Stimulated activated naive CD4-positive, alpha-beta T cell treated with Interleukin-2 at 50 U/mL for 16 hours (primary cell): ENCODE results near the gene OLIG3.

Experiments
- DNase-seq: peaks from one replicate; lab custom pipeline; 2025; lab: John Stamatoyannopoulos, UW

Gene OLIG3

DNA sequence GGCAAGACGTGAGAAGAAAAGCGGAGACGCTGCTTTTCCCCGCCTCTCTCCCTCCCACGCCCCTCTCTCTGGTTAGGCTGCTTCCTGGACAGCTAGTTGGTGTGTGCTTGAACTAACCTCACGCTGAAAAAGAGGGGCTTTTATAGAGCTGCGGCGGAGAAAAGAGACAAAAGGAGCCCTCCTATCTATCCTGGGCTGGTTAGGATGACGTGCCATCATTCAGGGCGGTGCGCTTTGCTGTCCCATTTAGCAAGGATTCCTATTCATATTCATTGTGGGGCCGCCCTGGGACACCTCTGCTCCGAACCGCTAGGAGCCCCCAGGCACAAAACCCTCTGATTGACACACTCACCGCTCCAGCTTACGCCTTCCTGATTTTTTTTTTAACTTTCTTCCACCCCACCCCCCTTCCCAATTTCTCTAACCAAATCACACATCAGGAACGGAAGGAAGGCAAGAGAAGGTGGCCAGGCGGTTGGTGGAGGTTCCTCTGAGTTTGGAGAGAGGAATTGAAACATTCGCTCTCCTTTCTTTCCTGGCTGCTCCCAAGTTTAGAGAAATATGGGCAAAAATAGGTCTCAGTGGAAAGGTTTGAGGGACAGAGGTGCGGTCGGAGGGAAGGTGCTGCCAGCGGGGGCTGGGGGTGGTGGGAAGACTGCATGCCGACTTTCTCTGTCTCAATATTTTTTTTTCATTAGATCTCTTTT is at the start of gene OLIG3:
Gene OLIG3, minus strand, starts transcription at position 114 of the 707 bp plus-strand sequence. CDS start 224 bp downstream, outside the sequence.
- DNase-seq: no peak

DNA sequence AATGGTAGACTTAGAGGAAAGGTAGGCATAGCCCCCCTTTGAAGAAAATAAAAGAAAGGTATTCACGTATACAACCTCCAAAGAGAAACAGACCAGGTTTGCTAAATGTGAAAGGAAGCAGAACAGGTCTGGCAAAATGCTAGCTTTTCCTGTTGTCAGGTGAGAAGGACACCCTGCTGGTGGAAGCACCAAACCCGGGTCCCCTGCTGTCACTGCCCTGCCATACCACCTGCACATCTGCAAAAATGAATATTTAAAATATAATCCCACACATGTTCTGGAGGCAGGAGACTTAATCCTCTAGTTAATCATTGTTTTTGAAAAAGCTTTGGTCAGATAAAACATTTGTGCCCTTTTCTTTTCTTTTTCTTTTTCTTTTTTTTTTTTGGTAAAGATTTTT is 48.9 kb upstream of the OLIG3 start:
- no peak for DNase-seq

DNA sequence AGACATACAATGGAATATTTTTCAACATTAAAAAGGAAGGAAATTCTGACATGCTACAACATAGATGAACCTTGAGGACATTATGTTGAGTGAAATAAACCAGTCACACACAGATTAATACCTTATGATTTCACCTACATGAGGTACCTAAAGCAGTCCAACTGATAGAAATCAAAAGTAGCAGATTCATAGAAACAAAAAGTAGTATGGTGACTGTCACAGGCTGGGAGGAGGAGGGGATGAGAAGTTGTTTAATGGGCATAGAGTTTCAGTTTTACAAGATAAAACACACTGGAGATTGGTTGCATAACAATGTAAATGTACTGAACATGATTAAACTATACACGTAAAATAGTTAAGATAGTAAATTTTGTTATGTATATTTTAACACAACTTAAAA is 48.5 kb upstream of the OLIG3 start:
- DNase-seq: no peak

DNA sequence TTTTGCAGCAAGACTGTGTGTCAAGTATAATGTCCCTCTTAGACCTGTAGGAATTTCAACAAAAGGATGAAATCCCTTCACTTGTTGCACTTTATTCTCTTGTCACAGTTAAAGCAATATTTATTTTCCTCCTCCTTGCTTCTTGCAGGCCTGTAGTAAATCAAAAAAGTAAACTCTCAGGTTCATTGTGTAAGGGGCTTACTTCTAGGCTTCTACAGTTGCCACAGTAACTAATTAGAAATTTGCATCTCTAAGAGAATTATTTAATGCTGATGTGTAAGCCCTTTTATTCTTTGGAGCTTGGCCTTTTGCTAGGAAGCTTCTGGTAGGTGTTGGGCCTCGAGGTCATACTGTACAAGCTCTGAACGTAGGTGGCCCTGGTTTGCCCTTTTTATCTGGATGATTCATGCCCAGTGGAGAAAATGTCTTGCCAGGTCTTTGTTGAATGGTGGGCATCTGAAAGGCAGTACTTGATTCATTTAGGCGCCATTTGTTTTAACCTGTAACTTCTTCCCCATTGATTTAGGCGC is 47.4 kb upstream of the OLIG3 start:
- no peak for DNase-seq

DNA sequence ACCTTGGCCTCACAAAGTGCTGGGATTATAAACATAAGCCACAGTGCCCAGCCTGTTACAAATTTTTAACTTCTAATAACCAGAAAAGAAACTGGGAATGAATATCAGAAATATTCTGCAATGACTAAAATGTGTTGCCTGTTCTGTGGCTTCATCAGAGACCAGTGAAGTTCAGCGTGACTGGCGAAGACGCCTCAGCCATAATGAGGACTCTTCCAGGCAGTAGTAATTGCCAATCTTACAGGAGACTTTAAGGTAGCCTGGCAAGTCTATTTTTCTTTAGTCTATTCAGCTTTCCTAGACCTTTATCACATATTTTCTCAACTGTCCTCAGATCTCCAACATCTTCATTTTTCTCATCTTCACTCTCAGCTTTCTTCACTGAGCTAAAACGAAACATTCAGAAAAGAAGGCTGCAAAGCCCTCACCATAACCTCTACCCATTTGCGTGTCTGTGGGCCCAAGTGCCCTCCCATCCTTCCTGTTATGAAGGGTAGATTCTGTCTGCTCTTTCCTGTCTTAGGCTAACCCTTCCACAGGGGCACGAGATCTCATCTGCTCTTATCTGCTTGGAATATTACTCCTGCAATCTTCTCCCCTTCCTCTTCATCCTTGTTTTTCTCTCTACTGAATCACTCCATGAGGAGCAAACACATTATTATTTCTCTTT is 42.0 kb upstream of the OLIG3 start:
- DNase-seq: no peak

DNA sequence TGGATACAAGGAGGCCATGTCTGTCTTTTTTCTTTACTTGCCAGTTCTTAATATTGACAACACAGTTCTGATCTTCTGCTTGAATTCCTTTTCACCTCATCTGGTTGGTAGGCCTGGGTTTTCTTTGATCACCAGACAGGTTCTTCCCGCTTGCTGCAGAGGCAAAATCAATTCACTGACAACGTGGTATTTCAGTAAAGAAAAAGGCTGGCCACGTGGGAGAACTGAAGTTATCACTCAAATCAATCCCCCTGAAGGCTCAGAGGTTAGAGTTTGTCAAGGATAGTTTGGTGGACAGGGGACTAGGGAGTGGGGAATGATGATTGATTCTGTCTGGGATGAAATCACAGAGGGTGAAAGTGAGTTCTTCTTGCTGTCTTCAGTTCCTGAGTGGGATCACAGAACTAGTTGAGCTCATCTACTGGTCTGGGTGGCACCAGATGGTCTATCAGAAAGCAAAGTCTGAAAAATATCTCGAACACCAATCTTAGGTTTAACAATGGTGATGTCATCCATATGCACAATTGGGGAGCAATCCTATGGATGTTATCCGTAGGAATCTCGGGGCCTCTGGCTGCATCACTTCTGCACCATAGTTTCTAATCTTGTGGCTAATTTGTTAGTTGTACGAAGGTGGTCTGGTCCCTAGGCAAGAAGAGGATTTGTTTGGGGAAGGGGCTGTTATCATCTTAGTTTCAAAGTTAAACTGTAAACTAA is 37.3 kb upstream of the OLIG3 start:
- no peak for DNase-seq

DNA sequence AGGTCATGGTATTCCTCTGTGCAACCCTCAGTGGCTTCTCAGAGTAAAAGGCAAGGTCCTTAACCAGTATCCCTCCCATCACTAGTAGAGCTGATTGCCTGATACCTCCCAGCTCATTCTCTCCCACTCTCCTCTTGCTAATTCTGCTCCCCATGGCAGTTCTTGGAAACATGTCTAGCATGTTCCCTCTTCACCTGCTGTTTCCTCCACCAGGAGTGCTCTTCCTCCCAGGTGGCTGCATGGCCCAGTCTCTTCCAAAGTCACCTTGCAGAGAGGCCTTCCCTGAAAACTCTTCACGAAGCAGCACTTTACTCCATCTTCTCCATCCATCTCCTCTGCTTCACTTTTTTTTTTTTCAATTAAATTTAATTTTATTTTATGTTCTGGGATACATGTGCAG is 36.2 kb upstream of the OLIG3 start:
- no peak for DNase-seq

DNA sequence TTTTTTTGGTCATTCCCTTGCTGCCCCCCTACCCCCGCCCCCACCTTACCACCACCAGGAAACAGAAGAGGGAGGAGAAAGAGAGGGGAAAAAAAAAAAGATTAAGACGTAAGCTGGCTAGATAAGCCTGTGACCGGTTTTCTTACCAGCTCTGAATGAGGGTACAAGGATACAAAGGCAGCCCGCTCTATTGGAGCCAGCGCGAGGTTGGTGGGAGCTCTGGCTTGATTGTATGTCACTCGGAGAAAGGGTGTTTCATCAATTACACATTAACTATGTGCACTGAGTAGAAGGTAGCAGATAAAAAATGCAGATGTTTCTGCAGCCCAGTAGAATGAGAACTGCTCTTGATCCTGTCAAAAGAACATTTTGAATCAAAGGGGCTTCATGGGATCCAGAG is 28.6 kb upstream of the OLIG3 start:
- no peak for DNase-seq

DNA sequence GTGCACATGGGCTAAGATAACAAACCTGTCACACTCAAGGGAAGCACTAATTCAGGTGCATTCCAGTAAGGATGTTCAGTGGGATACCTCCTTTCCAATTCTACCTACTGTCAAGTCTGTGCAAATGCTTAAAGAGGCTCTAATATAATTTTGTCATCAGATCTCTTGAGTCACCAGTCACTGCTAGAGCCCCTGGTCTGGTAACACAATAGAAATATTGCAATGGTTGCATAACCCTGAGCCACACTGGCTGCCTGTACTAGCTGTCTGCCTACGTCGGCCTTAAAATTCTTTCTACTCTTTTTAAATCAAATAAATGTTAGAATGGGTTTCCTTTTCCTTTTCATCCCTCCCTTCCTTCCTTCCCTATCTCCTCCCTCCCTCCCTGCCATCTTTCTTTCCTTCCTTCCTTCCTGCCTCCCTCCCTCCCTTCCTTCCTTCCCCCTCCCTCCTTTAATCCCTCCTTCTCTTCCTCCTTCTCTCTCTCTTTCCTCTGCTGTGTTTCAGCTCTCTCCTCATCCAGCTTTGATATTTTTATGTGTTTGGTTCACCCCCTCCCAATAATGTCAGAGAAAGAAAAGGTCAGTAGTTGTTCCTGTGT is 28.1 kb upstream of the OLIG3 start:
- no peak for DNase-seq

DNA sequence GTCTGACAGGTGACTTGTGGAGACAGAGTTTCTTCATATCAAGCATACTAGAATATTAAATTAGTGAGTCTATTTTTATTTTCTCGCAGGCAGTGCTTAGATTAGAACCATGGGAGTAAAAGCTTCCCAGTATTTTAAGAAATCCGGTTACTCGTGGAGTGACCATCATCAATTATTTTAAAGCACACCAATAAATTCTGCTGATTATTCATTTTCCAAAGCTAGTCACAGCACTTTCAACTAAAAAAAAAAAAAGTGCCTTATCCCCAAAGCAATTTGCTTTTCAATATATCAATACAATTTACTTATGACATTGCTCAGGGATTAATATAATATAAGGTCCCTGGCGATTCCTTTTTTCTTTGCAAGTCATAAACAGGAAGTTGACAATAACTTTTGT is 26.3 kb upstream of the OLIG3 start:
- no peak for DNase-seq

DNA sequence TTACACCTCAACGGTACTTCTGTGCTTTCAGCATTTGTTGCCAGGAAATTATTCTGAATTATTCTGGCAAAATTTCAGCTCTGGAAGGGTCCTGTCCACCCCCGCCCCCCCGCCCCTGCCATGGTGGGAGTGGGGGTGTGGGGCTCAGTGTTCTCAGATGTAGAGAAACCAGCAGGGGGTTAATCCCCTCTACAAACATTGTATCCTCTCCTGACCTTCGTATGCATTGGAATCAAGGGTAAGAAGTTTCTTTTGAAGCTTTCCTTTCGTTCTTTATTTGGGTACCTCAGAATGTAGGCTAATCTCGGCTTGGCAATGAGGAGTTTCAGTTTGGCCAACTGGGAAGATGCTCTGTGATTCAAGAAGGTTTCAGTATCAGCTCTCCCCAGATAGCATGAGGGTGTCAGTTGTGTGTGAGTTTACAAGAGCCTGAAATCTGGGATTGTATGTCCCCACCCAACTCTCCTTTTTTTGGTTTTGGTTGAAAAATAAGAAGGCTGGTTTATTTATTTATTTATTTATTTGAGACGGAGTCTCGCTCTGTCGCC is 25.5 kb upstream of the OLIG3 start:
- no peak for DNase-seq

DNA sequence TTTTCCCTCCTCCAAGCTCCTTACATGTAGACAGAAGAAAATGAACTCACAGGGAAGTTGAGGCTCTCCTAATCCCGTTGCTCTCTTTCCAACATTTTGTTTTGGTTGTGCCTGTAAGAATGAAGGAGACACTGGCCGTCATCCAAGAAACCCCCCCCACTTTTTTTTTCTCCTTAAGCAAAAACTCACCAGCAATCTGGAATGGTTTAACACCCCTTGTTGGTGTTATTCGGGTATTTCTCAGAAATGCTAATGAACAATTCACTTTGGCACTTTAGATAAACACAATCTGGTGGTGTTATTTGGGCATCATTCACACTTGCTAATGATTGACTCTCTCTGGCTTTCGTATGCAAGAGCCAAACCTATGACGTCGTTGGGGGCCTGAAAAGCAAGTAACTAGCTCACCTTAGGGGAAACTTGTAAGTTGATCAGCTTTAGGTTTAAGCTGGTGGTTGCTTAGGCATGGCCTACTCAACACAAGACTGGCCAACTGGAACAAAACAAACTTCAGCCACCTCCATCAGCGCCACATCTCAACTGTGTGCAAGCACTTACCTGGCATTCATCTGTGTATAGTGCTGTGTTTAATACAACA is 24.3 kb upstream of the OLIG3 start:
- DNase-seq: no peak

DNA sequence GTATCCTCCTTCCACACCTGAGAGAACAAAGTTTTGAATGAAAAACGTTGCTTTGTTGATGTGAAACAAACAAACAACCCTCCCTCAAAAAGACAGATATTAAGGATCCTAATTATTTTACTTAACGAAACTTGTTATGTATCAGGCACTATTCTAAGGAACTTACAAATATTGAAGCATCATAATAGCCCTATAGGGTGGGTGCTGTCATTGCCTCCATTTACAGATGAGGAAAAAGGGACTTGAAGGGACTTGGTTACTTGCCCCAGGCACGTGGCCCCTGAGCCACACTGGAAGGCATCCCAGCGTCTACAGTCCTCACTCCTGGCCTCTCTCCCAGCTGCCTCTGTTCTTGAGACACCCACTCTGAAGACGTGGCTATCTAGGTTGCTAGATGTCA is 20.2 kb upstream of the OLIG3 start:
- no peak for DNase-seq

DNA sequence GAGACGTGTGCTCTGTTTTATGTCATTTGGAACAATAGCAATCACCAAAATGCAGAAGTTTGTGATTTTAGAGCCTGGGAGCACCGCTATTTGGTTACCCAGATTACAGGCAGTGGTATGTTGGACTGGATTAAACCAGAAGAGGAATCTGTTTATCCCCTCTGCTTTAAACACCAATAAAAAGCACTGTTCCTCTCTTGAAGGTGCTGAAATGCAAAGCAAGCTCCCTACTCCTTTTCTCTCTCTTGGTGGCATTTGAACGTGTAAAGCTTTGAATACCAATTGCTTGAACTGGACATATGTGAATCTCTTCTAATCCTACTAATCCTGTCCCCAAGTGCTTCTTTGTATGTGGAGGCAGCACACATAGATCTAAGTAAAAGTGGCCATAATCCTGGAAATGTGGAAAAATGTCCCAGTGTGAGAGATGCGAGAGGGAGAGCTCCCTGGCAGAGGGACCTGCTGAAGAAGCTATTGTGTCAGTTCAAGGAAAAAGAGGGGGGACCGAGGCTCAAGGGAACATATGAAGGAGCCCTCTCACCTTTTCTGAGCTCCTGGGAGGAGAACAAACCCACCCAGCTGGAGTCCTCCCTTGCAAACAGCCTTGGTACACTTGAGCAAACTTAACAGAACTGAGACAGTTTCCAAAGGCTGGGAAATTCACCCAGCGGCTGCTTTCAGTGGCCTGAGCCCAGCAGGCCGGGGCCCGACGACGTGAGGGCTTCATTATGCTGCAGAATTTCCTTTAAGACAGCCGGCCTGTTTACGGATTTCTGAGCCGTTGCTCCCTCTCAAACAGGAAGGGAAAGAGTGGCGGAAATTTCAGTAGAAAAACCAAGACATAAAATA is 18.8 kb upstream of the OLIG3 start:
- no peak for DNase-seq

DNA sequence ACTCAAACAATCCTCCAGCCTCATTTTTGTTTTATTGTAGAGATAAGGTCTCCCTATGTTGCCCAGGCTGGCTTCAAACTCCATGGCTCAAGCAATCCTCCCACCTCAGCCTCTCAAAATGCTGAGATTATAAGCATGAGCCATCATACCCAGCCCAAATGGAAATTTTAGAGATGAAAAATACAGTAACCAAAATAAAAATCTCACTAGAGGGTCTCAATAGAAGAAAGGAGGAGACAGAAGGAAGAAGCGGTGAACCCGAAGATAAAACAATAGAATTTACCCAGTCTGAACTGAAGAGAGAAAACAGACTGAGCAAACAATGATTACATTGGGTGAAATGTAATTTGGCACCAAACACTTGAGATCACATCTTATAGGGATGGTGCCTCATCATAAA is 16.7 kb upstream of the OLIG3 start:
- DNase-seq: no peak

DNA sequence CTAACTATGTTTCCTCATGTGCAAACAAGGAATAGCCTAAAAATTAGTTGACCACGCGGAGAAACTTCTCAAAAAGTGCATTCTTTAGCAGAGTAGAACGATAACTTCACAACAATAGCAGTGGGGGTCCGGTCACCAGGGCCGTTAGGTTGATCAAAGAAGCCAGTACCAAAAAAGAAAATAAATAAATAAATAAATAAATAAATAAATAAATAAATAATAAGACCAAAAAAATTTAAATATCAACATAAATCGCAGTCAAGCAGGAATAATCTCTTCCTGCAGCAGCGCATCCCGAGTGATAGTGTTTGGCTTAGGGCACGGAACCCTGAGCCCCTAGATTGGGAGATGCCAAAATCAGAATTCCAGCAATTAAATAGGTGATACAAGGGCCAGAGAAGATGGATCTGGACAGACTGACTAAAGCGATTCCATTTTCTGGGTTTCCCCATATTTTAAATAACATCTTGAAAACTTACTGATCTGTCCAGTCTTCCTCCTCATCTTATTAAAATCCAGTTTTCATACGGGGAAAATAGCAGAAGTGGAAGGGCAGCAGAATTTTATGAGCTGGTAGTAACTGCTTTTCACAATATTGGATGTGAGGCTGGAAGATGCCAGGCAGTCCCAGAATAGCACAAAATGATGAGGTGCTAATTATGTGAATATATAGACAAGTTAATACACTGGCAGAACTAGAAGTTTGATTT is 4.4 kb upstream of the OLIG3 start:
- DNase-seq: no peak

DNA sequence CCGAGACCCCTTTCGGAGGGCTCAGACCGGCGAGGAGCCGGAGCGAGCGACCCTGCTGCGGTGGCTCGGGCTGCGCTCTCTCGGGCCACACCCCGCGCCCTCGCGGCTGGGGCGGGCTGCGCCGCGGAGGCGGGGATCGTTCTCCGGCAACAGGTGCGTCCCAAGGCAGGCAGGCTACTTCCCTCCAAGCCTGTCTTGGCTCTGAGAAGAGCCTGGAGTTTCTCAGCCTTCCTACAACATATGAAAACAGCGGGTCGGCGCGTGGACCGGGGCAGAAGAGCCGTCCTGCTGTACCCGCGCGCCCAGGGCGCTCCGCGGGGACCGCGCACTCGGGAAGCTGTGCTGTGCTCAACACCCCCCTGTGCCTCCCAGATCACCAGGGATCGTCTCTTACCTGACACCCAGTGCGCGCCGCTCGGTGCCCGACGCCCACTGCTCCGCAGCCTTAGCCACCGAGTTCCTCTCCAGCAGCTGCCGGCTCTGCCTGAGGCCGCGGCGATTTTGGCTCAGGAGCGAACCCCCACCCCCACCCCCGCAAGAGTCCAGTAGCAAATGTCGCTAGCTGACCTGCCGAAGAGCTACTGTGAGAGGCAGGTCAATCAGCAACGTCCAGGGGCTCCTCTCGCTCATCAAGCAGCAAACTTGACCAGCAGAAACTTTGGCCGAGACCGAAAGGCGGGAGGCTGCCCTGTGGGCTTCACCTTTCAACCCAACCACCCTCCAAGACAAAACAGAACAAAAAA is 3.7 kb upstream of the OLIG3 start:
- DNase-seq: no peak

DNA sequence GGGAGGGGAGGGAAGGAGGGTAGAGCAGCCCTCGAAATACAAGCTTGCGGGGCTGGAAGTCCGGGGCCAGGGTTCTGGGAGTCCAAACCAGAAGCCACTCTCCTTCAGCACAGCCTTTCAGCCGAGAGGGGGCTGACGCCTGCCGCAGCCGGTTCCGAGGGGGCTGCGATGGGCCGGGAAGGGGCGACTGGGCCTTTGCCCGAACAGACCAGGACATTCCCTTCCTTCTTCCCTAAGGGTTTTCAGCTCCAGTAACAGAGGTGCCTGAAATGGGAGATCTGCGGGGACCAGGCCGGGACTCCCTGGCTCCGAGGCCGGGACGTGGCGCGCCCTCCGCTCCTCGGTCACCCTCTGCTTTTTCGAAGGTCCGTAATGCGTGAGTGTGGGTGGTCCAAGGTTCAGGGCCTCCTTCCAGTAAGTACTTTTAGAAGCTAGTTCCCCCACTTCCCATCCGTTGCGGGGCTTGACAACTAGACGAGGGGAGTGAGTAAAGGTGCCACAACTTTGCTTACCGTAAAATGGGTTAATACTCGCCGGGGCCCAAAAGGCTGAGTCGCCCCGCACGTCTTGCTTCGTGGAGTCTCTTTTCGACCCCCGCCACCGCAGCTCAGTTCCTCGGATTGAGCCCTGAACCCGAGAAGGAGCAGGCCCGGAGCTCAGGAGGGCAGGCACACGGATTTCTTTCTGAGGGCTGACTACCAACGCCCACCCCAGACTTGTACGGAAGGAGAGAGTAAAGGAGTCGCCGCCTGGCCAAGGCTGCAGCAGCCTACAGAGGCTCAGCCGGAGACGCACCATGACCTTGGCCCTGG is 2.9 kb upstream of the OLIG3 start:
- no peak for DNase-seq

DNA sequence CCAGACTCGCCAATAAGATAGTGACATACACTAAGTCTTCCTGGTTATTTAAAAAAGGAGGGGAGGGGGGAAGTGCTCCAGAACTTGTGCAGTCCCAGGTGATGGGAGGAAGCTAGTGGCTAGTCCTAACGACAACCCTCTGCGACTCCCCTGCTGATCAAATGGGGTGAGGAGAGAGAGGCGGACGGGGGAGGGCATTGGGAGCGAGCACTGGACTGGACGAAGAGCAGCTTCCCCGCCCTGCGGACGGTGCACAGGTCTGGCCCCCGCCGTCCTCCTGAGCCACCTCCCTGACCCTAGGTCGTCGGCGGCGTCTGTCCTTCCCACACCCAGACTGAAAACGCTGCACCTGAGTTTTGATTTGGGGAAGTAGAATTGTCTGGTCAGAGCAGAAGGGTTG is 2.2 kb upstream of the OLIG3 start:
- DNase-seq: no peak
